ENCODE results near the gene ARMH4. TPM values are rescaled to one million over a fixed set of nuclear protein-coding genes. Genes with fewer than 3 reads are reported as not detected.
A peak's percentile ranks its signal among the peaks of the same experiment; 100 is the strongest.

The ARMH4 gene
- total RNA-seq, 4 donors from 2014 or later, result 2.3 to 4.6 (median 4.0) TPM

DNA sequence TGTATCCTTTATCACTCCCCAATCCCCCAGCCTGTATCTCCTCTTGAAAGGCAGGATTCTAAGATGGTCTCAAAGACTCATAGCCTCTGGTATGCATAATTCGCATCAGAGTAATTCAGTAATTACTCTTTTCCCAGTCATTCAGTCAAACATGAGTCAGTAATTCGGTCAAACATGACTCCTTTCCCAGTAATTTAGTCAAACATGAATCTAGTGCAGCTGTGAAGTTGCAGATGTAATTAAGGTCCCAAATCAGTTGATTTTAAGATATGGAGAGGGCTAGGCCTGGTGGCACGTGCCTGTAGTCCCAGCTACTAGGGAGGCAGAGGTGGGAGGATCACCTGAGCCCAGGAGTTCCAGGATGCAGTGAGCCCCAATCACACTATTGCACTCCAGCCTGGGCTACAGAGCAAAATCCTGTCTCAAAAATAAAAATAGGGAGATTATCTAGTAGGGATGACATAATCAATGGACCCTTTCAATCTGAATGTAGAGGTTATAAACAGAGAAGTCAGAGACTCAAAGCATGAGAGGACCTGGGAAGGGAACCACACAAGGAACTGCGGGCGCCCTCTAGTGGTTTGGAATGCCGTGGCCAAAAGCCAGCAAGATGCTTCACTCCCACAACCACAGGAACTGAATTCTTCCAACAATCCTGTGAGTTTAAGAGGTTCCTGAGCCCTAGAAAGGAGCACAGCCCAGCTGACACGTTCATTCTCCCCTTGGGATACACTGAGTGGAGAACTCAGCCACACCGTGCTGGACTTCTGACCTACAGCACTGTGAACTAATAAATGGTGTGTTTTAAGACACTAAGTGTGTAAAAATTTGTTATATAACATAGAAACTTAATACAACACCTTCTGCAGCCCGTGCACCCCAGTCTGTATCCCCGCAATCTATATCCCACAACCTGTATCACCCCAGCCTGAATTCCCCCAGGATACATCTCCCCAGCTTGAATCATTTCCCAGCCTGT is 14.3 kb upstream of the ARMH4 start:
- TF ChIP-seq, protein P1, sequence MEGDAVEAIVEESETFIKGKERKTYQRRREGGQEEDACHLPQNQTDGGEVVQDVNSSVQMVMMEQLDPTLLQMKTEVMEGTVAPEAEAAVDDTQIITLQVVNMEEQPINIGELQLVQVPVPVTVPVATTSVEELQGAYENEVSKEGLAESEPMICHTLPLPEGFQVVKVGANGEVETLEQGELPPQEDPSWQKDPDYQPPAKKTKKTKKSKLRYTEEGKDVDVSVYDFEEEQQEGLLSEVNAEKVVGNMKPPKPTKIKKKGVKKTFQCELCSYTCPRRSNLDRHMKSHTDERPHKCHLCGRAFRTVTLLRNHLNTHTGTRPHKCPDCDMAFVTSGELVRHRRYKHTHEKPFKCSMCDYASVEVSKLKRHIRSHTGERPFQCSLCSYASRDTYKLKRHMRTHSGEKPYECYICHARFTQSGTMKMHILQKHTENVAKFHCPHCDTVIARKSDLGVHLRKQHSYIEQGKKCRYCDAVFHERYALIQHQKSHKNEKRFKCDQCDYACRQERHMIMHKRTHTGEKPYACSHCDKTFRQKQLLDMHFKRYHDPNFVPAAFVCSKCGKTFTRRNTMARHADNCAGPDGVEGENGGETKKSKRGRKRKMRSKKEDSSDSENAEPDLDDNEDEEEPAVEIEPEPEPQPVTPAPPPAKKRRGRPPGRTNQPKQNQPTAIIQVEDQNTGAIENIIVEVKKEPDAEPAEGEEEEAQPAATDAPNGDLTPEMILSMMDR (IDR thresholded peaks at IDR 0.05), result no peak
- peak; percentile 69 for ATAC-seq (ENCODE audit: low FRiP score)

GRCh38 chr14:58160561-58160960 is 8.5 kb upstream of the ARMH4 start:
- DNase-seq (ENCODE audit: low spot score) (no peak), ATAC-seq (ENCODE audit: low FRiP score) (no peak)
- TF ChIP-seq, protein P1 (IDR thresholded peaks at IDR 0.05), result no peak

More for the DNA sequence above, 14.3 kb upstream of the ARMH4 start:
- DNase-seq (ENCODE audit: low spot score), result peak; percentile 92

GRCh38 chr14:58151133-58152013 is 640 bp downstream of the ARMH4 start:
- ATAC-seq (ENCODE audit: low FRiP score) (peak; percentile 74), DNase-seq (ENCODE audit: low spot score) (no peak)
- TF ChIP-seq, protein P1 (IDR thresholded peaks at IDR 0.05), result no peak

DNA sequence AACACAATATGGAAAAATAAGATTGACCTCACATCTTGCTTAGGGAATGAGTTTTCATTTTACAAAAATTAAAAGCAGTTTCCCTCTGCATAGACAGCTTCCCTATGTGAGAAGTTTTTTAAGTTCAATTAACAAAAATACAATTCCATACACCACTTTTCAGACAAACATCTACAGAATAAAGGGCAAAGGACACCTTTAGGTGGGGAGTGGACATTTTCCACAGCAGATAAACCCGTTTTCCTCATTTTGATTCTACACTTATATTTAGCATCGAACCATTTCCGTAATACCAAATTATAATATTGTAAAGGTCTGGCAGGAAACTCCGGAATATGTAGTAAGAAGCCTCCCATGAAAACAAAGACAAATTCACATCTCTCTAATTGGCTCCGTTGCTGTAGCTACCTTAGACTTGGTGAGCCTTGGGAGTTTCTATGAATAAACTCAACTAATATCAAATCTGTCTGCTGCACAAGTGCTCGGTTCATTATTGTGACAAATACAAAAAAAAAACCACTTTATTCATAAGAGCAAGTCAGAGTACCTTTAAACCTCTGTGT is 1.7 kb downstream of the ARMH4 start:
- no peak for DNase-seq (ENCODE audit: low spot score)
- no peak for ATAC-seq (ENCODE audit: low FRiP score)
- TF ChIP-seq, protein P1 (IDR thresholded peaks at IDR 0.05), result no peak

DNA sequence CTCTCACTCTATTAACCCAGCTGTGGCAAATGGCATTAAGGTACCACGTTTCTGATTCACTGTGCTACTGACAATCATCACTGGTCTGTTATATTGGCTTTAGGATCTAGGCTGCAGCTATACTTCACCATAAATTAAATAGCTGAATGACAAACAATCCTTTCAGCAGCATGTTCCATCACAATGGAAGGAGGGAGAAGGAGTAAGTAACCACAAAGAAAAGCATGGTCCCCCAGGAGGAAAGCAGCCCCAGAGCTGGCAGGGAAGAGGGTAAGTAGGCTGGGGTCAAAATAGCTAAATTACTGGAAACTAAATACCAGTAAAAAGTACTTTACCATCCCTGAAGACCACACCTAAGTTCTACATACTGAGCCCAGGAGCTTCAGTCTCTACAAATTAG is 2.8 kb downstream of the ARMH4 start:
- no peak for DNase-seq (ENCODE audit: low spot score)
- TF ChIP-seq, protein P1 (IDR thresholded peaks at IDR 0.05), result no peak
- no peak for ATAC-seq (ENCODE audit: low FRiP score)

- no peak for DNase-seq (ENCODE audit: low spot score)
- no peak for ATAC-seq (ENCODE audit: low FRiP score)
- TF ChIP-seq, protein P1 (IDR thresholded peaks at IDR 0.05), result no peak
Observed at GRCh38 chr14:58146399-58146798, 5.6 kb downstream of the ARMH4 start.
